Activated CD8-positive, alpha-beta T cell treated with anti-CD3 and anti-CD28 coated beads for 36 hours (primary cell): ENCODE results near the gene SLC16A7. TPM values are rescaled to one million over a fixed set of nuclear protein-coding genes. Genes with fewer than 3 reads are reported as not detected.

Experiments used
- ATAC-seq: fragments of 200-7000 bp; cut with Tn5 transposase; one replicate; pipeline ENCODE4 v1.10.0; 2021; ENCODE audit warnings: mild to moderate bottlenecking, moderate library complexity
- CTCF ChIA-PET: fragments of 350-600 bp; sonication (Branson Sonifier 250); formaldehyde crosslinking; loops from one replicate; lab custom pipeline; 2021; ENCODE audit warnings: antibody characterized with exemption; lab: Charles Lee
- POLR2A ChIA-PET: fragments of 350-600 bp; sonication (Branson Sonifier 250); formaldehyde crosslinking; loops from one replicate; lab custom pipeline; 2021; ENCODE audit warnings: antibody characterized with exemption; lab: Charles Lee
- DNase-seq: peaks from one replicate; pipeline ENCODE4 v3.0.0-alpha.2; 2020
- H3K27ac Mint-ChIP-seq: one replicate; pipeline ENCODE4 v1.8.0; 2021; ENCODE audit warnings: mild to moderate bottlenecking, mixed read lengths
- H3K27me3 Mint-ChIP-seq: one replicate; pipeline ENCODE4 v1.8.0; 2021; ENCODE audit warnings: mixed read lengths
- H3K36me3 Mint-ChIP-seq: one replicate; pipeline ENCODE4 v1.8.0; 2021; ENCODE audit warnings: low read depth, mixed read lengths
- H3K4me1 Mint-ChIP-seq: one replicate; pipeline ENCODE4 v1.8.0; 2021; ENCODE audit warnings: low read depth, mixed read lengths
- H3K4me3 Mint-ChIP-seq: one replicate; pipeline ENCODE4 v1.8.0; 2021; ENCODE audit warnings: mild to moderate bottlenecking, moderate library complexity, mixed read lengths
- H3K9me3 Mint-ChIP-seq: one replicate; pipeline ENCODE4 v1.8.0; 2021; ENCODE audit warnings: mixed read lengths
- intact Hi-C: fragments of 100-400 bp; cut with micrococcal nuclease; formaldehyde crosslinking; loops from one replicate; pipeline ENCODE4 v1.10.0; 2022
- total RNA-seq, 2 experiments: library from RNA; stranded (reverse); gene quantifications; one replicate each; pipeline ENCODE4 v1.2.3, GENCODE V29; 2021
- TF ChIP-seq, protein P1 (sequence below): fragments of 200-600 bp; IDR thresholded peaks from one replicate; pipeline ENCODE4 v1.8.0; 2022; ENCODE audit warnings: antibody characterized with exemption, mild to moderate bottlenecking

The SLC16A7 gene
- total RNA-seq, 2 experiments from 2014 or later: 21.0 to 21.4 TPM

DNA sequence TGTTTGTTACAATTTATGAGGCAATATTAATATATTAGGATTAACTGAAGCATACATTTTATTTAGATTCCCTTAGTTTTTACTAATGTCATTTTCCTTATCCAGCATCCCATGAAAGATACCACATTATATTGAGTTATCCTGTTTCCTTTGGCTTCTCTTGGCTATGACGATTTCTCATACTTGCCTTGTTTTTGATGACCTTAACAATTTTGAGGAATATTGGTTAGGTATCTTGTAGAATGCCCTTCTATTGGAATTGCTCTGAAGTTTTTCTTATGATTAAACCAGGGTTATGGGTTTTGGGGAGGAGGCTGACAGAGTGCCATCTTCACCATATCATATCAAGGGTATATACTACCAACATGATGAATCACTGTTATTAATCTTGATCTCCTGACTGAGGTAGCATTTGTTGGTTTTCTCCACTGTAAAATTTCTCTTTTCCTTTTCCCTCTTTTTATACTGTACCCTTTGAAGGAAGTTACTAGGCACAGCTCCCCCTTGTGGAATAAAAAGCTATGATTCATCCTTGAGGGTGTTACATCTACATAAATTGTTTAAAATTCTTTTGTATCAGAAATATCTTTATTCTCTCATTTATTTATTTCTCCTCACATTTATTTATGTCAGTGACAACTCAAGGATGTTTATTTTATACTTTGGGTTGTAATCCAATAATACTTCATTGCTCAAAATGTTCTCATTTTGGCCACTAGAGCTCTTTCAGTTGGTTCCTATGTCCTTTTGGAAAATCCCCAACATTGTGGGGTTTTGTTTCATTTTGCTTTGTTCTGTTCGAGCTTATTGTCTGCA lies 239.0 kb downstream of the SLC16A7 start:
- ChIA-PET CTCF (interaction anchor here (0.9 to 1.8 kb wide), 18 partner anchors 10 to 435 kb away, joined by 3 to 18 read pairs (median 4); no protein-coding TSS in a partner anchor), POLR2A (no interaction called here)
- Mint-ChIP-seq H3K4me3 (no peak overlapping the region), H3K27ac (no peak overlapping the region), H3K4me1 (no peaks in the 10 kb centered on the region), H3K27me3 (peaks cover 8% of the 10 kb centered on the region), H3K9me3 (no peaks in the 10 kb centered on the region), H3K36me3 (no peaks in the 10 kb centered on the region)
- intact Hi-C loops: loop anchor here (5.0 kb wide), 1 partner anchor 433 kb away; no protein-coding TSS in a partner anchor
- DNase-seq (peak; percentile 7), ATAC-seq (no peak)
- TF ChIP-seq, protein P1, sequence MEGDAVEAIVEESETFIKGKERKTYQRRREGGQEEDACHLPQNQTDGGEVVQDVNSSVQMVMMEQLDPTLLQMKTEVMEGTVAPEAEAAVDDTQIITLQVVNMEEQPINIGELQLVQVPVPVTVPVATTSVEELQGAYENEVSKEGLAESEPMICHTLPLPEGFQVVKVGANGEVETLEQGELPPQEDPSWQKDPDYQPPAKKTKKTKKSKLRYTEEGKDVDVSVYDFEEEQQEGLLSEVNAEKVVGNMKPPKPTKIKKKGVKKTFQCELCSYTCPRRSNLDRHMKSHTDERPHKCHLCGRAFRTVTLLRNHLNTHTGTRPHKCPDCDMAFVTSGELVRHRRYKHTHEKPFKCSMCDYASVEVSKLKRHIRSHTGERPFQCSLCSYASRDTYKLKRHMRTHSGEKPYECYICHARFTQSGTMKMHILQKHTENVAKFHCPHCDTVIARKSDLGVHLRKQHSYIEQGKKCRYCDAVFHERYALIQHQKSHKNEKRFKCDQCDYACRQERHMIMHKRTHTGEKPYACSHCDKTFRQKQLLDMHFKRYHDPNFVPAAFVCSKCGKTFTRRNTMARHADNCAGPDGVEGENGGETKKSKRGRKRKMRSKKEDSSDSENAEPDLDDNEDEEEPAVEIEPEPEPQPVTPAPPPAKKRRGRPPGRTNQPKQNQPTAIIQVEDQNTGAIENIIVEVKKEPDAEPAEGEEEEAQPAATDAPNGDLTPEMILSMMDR: peak; percentile 81
